NB4 (cell line): ENCODE data around the gene SLC25A1.

ENCODE experiments used
- DNase-seq: peaks from one replicate; pipeline ENCODE4 v3.0.0; 2010; ENCODE audit warnings: low read depth
- H3K4me3 ChIP-seq: one replicate; pipeline ENCODE4 v1.5.1; 2011; ENCODE audit warnings: mild to moderate bottlenecking, low read depth, low read length, moderate library complexity
- CTCF ChIP-seq: IDR thresholded peaks from one replicate; pipeline ENCODE4 v1.5.1; 2012; ENCODE audit warnings: low read depth, low read length
- MAX ChIP-seq: IDR thresholded peaks from 2 replicates; pipeline ENCODE4 v1.6.1; 2011; ENCODE audit warnings: low read depth, low read length
- MYC ChIP-seq: IDR thresholded peaks from 2 replicates; pipeline ENCODE4 v1.6.1; 2011; ENCODE audit warnings: low read depth, low read length
- POLR2A ChIP-seq: IDR thresholded peaks from 2 replicates; pipeline ENCODE4 v1.6.1; 2011; ENCODE audit warnings: mild to moderate bottlenecking; ENCODE audit not compliant: insufficient read length; ENCODE audit errors: extremely low read depth

Gene SLC25A1

GRCh38 chr22:19210188-19210587, 31.7 kb upstream of the SLC25A1 start:
- no peak overlapping the region for H3K4me3 ChIP-seq
- no peak for DNase-seq
- TF ChIP-seq MAX (no peak), CTCF (no peak), MYC (no peak), POLR2A (no peak)

- no peak for TF ChIP-seq CTCF
- no peak for TF ChIP-seq MAX
- TF ChIP-seq POLR2A = no peak
- no peak for TF ChIP-seq MYC
- no peak overlapping the region for H3K4me3 ChIP-seq
- no peak for DNase-seq
These were observed 29.8 kb upstream of the SLC25A1 start for GRCh38 chr22:19208287-19208847.

- no peak for TF ChIP-seq MAX
- TF ChIP-seq CTCF = no peak
- no peak for TF ChIP-seq MYC
- TF ChIP-seq POLR2A = no peak
- no peak overlapping the region for H3K4me3 ChIP-seq
- DNase-seq = no peak
These were observed 29.3 kb upstream of the SLC25A1 start for GRCh38 chr22:19207884-19208283.

GRCh38 chr22:19207401-19207808, 28.9 kb upstream of the SLC25A1 start:
- no peak for DNase-seq
- H3K4me3 ChIP-seq = no peak overlapping the region
- TF ChIP-seq CTCF (no peak), POLR2A (no peak), MYC (no peak), MAX (no peak)

GRCh38 chr22:19206287-19206686, 27.8 kb upstream of the SLC25A1 start:
- no peak for TF ChIP-seq MYC
- TF ChIP-seq POLR2A = no peak
- H3K4me3 ChIP-seq = no peak overlapping the region
- no peak for DNase-seq

- no peak overlapping the region for H3K4me3 ChIP-seq
- TF ChIP-seq MAX (no peak), CTCF (no peak)
- no peak for DNase-seq
These were observed 26.1 kb upstream of the SLC25A1 start for GRCh38 chr22:19204640-19205039.
